ENCODE results near the gene CENPH.

Gene CENPH

DNA sequence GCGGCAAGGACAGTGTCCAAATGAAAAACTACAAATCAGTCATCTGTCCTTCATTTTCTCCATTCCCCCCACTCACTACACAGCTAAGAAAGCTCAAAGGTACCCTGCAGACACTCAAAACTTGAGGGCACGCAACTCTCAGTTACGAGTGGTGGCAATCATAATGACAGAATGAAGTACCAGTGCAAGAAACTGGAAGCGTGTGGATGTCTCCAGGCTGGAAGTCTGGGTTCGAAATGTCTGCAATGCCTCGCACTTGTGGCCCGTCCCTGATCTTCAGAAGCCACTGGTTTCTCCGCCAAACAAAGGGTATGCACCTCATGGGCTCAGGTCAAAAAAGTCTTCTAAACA is 597 bp upstream of the CENPH start:
- no peak for DNase-seq (ENCODE audit: low read depth in 1 of 2, low spot score in 1 of 2)
- Histone ChIP-seq H3K27ac (replicated peaks) (peak overlapping the region; percentile 98), H3K4me3 (replicated peaks; ENCODE audit: insufficient read depth, low read length) (peak overlapping the region; percentile 62), H3K27me3 (ENCODE audit: insufficient read depth, poor library complexity, severe bottlenecking) (no peaks in the 10 kb centered on the region)
- no peak for TF ChIP-seq POLR2AphosphoS5 (IDR thresholded peaks at IDR 0.05; ENCODE audit: low read depth)
- TF ChIP-seq, protein P1, sequence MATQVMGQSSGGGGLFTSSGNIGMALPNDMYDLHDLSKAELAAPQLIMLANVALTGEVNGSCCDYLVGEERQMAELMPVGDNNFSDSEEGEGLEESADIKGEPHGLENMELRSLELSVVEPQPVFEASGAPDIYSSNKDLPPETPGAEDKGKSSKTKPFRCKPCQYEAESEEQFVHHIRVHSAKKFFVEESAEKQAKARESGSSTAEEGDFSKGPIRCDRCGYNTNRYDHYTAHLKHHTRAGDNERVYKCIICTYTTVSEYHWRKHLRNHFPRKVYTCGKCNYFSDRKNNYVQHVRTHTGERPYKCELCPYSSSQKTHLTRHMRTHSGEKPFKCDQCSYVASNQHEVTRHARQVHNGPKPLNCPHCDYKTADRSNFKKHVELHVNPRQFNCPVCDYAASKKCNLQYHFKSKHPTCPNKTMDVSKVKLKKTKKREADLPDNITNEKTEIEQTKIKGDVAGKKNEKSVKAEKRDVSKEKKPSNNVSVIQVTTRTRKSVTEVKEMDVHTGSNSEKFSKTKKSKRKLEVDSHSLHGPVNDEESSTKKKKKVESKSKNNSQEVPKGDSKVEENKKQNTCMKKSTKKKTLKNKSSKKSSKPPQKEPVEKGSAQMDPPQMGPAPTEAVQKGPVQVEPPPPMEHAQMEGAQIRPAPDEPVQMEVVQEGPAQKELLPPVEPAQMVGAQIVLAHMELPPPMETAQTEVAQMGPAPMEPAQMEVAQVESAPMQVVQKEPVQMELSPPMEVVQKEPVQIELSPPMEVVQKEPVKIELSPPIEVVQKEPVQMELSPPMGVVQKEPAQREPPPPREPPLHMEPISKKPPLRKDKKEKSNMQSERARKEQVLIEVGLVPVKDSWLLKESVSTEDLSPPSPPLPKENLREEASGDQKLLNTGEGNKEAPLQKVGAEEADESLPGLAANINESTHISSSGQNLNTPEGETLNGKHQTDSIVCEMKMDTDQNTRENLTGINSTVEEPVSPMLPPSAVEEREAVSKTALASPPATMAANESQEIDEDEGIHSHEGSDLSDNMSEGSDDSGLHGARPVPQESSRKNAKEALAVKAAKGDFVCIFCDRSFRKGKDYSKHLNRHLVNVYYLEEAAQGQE (IDR thresholded peaks at IDR 0.05; ENCODE audit: insufficient replicate concordance, low read depth): no peak
- no peak for TF ChIP-seq SPI1 (IDR thresholded peaks at IDR 0.05; ENCODE audit: borderline replicate concordance, low read depth)
- TF ChIP-seq GABPA (IDR thresholded peaks at IDR 0.05; ENCODE audit: low read depth): no peak
- TF ChIP-seq, protein P2, sequence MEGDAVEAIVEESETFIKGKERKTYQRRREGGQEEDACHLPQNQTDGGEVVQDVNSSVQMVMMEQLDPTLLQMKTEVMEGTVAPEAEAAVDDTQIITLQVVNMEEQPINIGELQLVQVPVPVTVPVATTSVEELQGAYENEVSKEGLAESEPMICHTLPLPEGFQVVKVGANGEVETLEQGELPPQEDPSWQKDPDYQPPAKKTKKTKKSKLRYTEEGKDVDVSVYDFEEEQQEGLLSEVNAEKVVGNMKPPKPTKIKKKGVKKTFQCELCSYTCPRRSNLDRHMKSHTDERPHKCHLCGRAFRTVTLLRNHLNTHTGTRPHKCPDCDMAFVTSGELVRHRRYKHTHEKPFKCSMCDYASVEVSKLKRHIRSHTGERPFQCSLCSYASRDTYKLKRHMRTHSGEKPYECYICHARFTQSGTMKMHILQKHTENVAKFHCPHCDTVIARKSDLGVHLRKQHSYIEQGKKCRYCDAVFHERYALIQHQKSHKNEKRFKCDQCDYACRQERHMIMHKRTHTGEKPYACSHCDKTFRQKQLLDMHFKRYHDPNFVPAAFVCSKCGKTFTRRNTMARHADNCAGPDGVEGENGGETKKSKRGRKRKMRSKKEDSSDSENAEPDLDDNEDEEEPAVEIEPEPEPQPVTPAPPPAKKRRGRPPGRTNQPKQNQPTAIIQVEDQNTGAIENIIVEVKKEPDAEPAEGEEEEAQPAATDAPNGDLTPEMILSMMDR (IDR thresholded peaks at IDR 0.05; ENCODE audit: insufficient read depth, low read length): no peak

DNA sequence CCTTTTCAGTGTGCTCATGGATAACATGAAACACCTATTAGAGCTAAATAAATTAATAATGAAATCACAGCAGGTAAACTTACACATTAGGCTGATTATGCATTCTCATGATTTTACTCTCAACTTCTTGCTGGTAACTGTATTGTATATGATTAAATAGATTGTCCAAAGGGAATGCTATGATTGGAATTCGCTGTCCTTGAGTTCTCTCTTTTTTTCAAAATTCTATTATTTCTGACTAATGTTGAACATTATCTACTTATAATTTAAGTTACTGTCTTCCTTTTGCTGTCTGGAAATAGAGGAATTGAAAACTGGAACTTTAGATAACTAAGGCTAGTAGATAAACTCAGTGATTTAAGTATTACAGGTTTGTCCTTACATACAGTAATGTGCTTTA is 13.1 kb downstream of the CENPH start:
- no peak for DNase-seq (ENCODE audit: low read depth in 1 of 2, low spot score in 1 of 2)
- H3K4me3 ChIP-seq (replicated peaks; ENCODE audit: insufficient read depth, low read length): no peak overlapping the region
- H3K27me3 ChIP-seq (ENCODE audit: insufficient read depth, poor library complexity, severe bottlenecking): no peaks in the 10 kb centered on the region
- TF ChIP-seq POLR2AphosphoS5 (IDR thresholded peaks at IDR 0.05; ENCODE audit: low read depth) (no peak), SPI1 (IDR thresholded peaks at IDR 0.05; ENCODE audit: borderline replicate concordance, low read depth) (no peak), GABPA (IDR thresholded peaks at IDR 0.05; ENCODE audit: low read depth) (no peak)
- TF ChIP-seq, protein P2 (IDR thresholded peaks at IDR 0.05; ENCODE audit: insufficient read depth, low read length): no peak
- TF ChIP-seq, protein P1 (IDR thresholded peaks at IDR 0.05; ENCODE audit: insufficient replicate concordance, low read depth): no peak
- H3K27ac ChIP-seq (replicated peaks): no peak overlapping the region

DNA sequence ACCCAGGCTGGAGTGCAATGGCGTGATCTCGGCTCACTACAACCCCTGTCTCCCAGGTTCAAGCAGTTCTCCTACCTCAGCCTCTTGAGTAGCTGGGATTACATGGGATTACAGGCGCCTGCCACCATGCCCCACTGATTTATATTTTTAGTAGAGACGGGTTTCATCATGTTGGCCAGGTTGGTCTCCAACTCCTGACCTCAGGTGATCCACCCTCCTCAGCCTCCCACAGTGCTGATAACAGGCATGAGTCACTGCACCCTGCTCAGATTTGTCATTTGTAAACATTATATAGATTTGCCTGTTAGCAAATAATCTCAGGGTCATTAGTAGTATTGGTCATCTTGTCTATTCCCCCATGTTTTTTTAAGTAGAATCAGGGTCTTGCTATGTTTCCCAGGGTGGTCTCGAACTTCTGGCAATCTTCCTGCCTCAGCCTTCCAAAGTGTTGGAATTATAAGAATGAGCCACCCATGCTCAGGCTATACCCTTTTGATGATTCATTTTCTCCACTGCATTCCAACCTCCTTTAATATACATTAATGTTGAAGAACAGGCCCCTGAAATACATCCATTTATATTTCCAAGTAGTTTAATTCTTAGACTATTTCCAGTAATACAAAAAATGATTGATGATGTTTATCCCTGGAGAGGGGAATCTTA is 17.3 kb downstream of the CENPH start:
- Histone ChIP-seq H3K27ac (replicated peaks) (no peak overlapping the region), H3K4me3 (replicated peaks; ENCODE audit: insufficient read depth, low read length) (no peak overlapping the region), H3K27me3 (ENCODE audit: insufficient read depth, poor library complexity, severe bottlenecking) (no peaks in the 10 kb centered on the region)
- TF ChIP-seq POLR2AphosphoS5 (IDR thresholded peaks at IDR 0.05; ENCODE audit: low read depth): no peak
- no peak for TF ChIP-seq SPI1 (IDR thresholded peaks at IDR 0.05; ENCODE audit: borderline replicate concordance, low read depth)
- TF ChIP-seq GABPA (IDR thresholded peaks at IDR 0.05; ENCODE audit: low read depth): no peak
- TF ChIP-seq, protein P1 (IDR thresholded peaks at IDR 0.05; ENCODE audit: insufficient replicate concordance, low read depth): no peak
- TF ChIP-seq, protein P2 (IDR thresholded peaks at IDR 0.05; ENCODE audit: insufficient read depth, low read length): no peak
- no peak for DNase-seq (ENCODE audit: low read depth in 1 of 2, low spot score in 1 of 2)
